Subcutaneous adipose tissue (tissue), 4 donors: Measurements from ENCODE around the gene DOCK4. TPM values are rescaled to one million over a fixed set of nuclear protein-coding genes. Genes with fewer than 3 reads are reported as not detected.

Source experiments
- CTCF ChIP-seq: fragments of 450-650 bp; IDR thresholded peaks from one replicate; pipeline ENCODE4 v1.5.1; 2016; ENCODE audit warnings: low read depth, mild to moderate bottlenecking, control low read depth, antibody characterized with exemption, moderate library complexity
- total RNA-seq, 4 donors: library from RNA; depleted of rRNA; stranded (reverse); fragments of >200 nt; gene quantifications; one replicate each; pipeline ENCODE4 v1.1.0, GENCODE V29; 2016

The DOCK4 gene
- total RNA-seq, 4 donors from 2014 or later = 44.3 to 59.3 (median 52.5) TPM

GRCh38 chr7:112097524-112097923 lies 108.7 kb downstream of the DOCK4 start:
- TF ChIP-seq CTCF = no peak

GRCh38 chr7:112093409-112093808 lies 112.8 kb downstream of the DOCK4 start:
- no peak for TF ChIP-seq CTCF

- no peak for TF ChIP-seq CTCF
Measured at GRCh38 chr7:112092709-112093395, 113.3 kb downstream of the DOCK4 start.

GRCh38 chr7:112092306-112092705 lies 113.9 kb downstream of the DOCK4 start:
- TF ChIP-seq CTCF = no peak

GRCh38 chr7:112091768-112092167 lies 114.4 kb downstream of the DOCK4 start:
- no peak for TF ChIP-seq CTCF

- TF ChIP-seq CTCF = no peak
Measured at GRCh38 chr7:112089551-112089950, 116.6 kb downstream of the DOCK4 start.

GRCh38 chr7:112088484-112089016 lies 117.6 kb downstream of the DOCK4 start:
- TF ChIP-seq CTCF = no peak
